K562 (cell line): ENCODE data around the gene PLD6. TPM values are rescaled to one million over a fixed set of nuclear protein-coding genes. Genes with fewer than 3 reads are reported as not detected.
A peak's percentile ranks its signal among the peaks of the same experiment; 100 is the strongest.

Experiments
- ATAC-seq: fragments of 200-7000 bp; cut with Tn5 transposase; 3 replicates; pipeline ENCODE4 v1.9.1; 2020; ENCODE audit warnings: moderate library complexity
- BruUV-seq: library from RNA; stranded (reverse); fragments of 400-500 nt; replicated peaks from 2 replicates; lab custom pipeline; 2021; lab: Mats Ljungman, UMichigan
- CTCF ChIA-PET: fragments of 300-600 bp; formaldehyde crosslinking; extraction: SDS; loops from one replicate; lab custom pipeline; 2021; ENCODE audit warnings: low intra/inter-chr PET ratio; lab: Yijun Ruan, JAX
- POLR2A ChIA-PET: fragments of 300-600, 350-650 bp; sonication (Branson Sonifier 250); formaldehyde crosslinking; extraction: SDS; loops from one replicate; lab custom pipeline; 2021; ENCODE audit warnings: antibody characterized with exemption, inconsistent platforms; lab: Yijun Ruan, JAX
- DNase-seq, 4 experiments: peaks; one replicate each; pipeline versions ENCODE4 v3.0.0 to v3.0.0-alpha.2; 2011 to 2018; ENCODE audit warnings: low spot score in 3 of 4, mixed read lengths in 3 of 4; ENCODE audit errors: extremely low read depth in 1 of 4
- FAIRE-seq: peaks from 2 replicates; lab custom pipeline; 2011; peaks lifted over from hg19 to GRCh38; lab: Jason Lieb, UNC
- H2AFZ ChIP-seq: 2 replicates; pipeline ENCODE4 v1.6.0; 2011; ENCODE audit warnings: low read depth, low read length, control low read depth, inconsistent platforms
- H3K27ac ChIP-seq: fragments of 200-600 bp; 3 replicates; pipeline ENCODE4 v1.8.0; 2011; ENCODE audit warnings: low read depth, mild to moderate bottlenecking, control low read depth, inconsistent platforms, low read length, moderate library complexity, mixed read lengths; ENCODE audit errors: extremely low read depth
- H3K27me3 ChIP-seq, 2 experiments: fragments of 300-600 bp in 1 of 2; 2 replicates in 1 of 2; 3 replicates in 1 of 2; pipeline versions ENCODE4 v1.6.0 to v1.8.0; 2011; ENCODE audit warnings: inconsistent platforms in 2 of 2, low read length in 2 of 2, mild to moderate bottlenecking in 1 of 2, mixed read lengths in 1 of 2, moderate library complexity in 1 of 2; ENCODE audit not compliant: control insufficient read depth in 2 of 2, insufficient read depth in 2 of 2
- H3K36me3 ChIP-seq: fragments of 300-600 bp; 3 replicates; pipeline ENCODE4 v1.8.0; 2011; ENCODE audit warnings: mild to moderate bottlenecking, low read length, inconsistent platforms; ENCODE audit not compliant: control insufficient read depth, insufficient read depth
- H3K4me1 ChIP-seq, 2 experiments: fragments of 200-600 bp in 1 of 2; replicated peaks in 1 of 2; 2 replicates in 1 of 2; 3 replicates in 1 of 2; pipeline versions ENCODE4 v1.5.1 to v1.8.0; 2011; ENCODE audit warnings: inconsistent platforms in 2 of 2, low read length in 2 of 2, mild to moderate bottlenecking in 1 of 2, mixed read lengths in 1 of 2, moderate library complexity in 1 of 2; ENCODE audit not compliant: control insufficient read depth in 2 of 2, insufficient read depth in 2 of 2
- H3K4me2 ChIP-seq: 2 replicates; pipeline ENCODE4 v1.6.1; 2011; ENCODE audit warnings: low read length, control low read depth, inconsistent platforms, mixed read lengths; ENCODE audit not compliant: insufficient read depth
- H3K4me3 ChIP-seq: fragments of 200-600 bp; sonication (generic), shearing (Covaris generic); 2 replicates; pipeline ENCODE4 v1.5.1; 2016; ENCODE audit warnings: control low read depth, inconsistent platforms
- H3K79me2 ChIP-seq: fragments of 200-600 bp; 3 replicates; pipeline ENCODE4 v1.8.0; 2011; ENCODE audit warnings: low read length, inconsistent platforms; ENCODE audit not compliant: control insufficient read depth, insufficient read depth
- H3K9ac ChIP-seq, 2 experiments: 2 replicates each; pipeline versions ENCODE4 v1.6.0 to v1.6.1; 2011; ENCODE audit warnings: low read depth in 2 of 2, low read length in 2 of 2, control low read depth in 1 of 2, inconsistent platforms in 1 of 2, mild to moderate bottlenecking in 1 of 2, mixed read lengths in 1 of 2; ENCODE audit not compliant: insufficient read depth in 1 of 2
- H3K9me1 ChIP-seq: one replicate; pipeline ENCODE4 v1.6.0; 2011; ENCODE audit warnings: inconsistent platforms, mild to moderate bottlenecking, low read length, moderate library complexity; ENCODE audit not compliant: control insufficient read depth, insufficient read depth
- H3K9me3 ChIP-seq: replicated peaks from 2 replicates; pipeline ENCODE4 v1.5.1; 2011; ENCODE audit warnings: low read depth, low read length, inconsistent platforms; ENCODE audit not compliant: control insufficient read depth, insufficient read depth
- H4K20me1 ChIP-seq: replicated peaks from 2 replicates; pipeline ENCODE4 v1.6.1; 2011; ENCODE audit warnings: low read length, inconsistent platforms, mixed read lengths; ENCODE audit not compliant: control insufficient read depth, insufficient read depth
- AFF1 ChIP-seq, 2 experiments: fragments of 450-650 bp; IDR thresholded peaks; 2 replicates each; pipeline ENCODE4 v1.6.1; 2018; ENCODE audit warnings: mild to moderate bottlenecking in 2 of 2, low read depth in 1 of 2; ENCODE audit not compliant: partially characterized antibody in 2 of 2
- ARID1B ChIP-seq: fragments of 450-650 bp; IDR thresholded peaks from 2 replicates; pipeline ENCODE4 v1.6.1; 2016; ENCODE audit warnings: antibody characterized with exemption, mild to moderate bottlenecking, inconsistent platforms
- ESRRB ChIP-seq: fragments of 250-450 bp; sonication (Bioruptor Pico); IDR thresholded peaks from 2 replicates; pipeline ENCODE4 v1.5.0; 2020; ENCODE audit warnings: mild to moderate bottlenecking, moderate library complexity, borderline replicate concordance
- KDM5B ChIP-seq: fragments of 200-600 bp; sonication (generic); IDR thresholded peaks from 2 replicates; pipeline ENCODE4 v1.6.1; 2012; ENCODE audit warnings: low read depth, mild to moderate bottlenecking, moderate library complexity, low read length, control low read depth, inconsistent platforms; ENCODE audit not compliant: insufficient replicate concordance
- KLF10 ChIP-seq: fragments of 250-450 bp; sonication (Bioruptor Pico); IDR thresholded peaks from 2 replicates; pipeline ENCODE4 v1.6.1; 2021; ENCODE audit warnings: matching md5 sums
- MNT ChIP-seq, 2 experiments: fragments of 450-650 bp; conservative IDR thresholded peaks; 2 replicates each; pipeline ENCODE4 v1.6.1; 2017; ENCODE audit warnings: mild to moderate bottlenecking in 2 of 2, moderate library complexity in 2 of 2
- RUNX1 ChIP-seq: sonication (generic); IDR thresholded peaks from 2 replicates; pipeline ENCODE4 v1.6.1; 2016; ENCODE audit warnings: antibody characterized with exemption, low read depth
- TCF7L2 ChIP-seq: fragments of 150-350 bp; IDR thresholded peaks from 2 replicates; pipeline ENCODE4 v1.6.1; 2016; ENCODE audit warnings: low read depth, mild to moderate bottlenecking, low read length, moderate library complexity
- YBX1 ChIP-seq: fragments of 450-650 bp; IDR thresholded peaks from 2 replicates; pipeline ENCODE4 v1.7.1; 2016; ENCODE audit warnings: mild to moderate bottlenecking
- ZNF699 ChIP-seq: fragments of 250-450 bp; sonication (Bioruptor Pico); IDR thresholded peaks from 2 replicates; pipeline ENCODE4 v1.8.0; 2021; ENCODE audit warnings: mild to moderate bottlenecking, moderate library complexity; ENCODE audit not compliant: insufficient replicate concordance
- ZNF79 ChIP-seq: fragments of 250-450 bp; sonication (Bioruptor Pico); IDR thresholded peaks from 2 replicates; pipeline ENCODE4 v1.4.0; 2020; ENCODE audit warnings: low read depth, mild to moderate bottlenecking, moderate library complexity
- WGBS: fragments of 100-300 bp; shearing (Covaris generic); methylation state at CpG from one replicate; pipeline ENCODE4 v1.1.6; 2016; ENCODE audit warnings: low coverage, mixed read lengths; ENCODE audit not compliant: insufficient coverage; ENCODE audit errors: missing lambda C conversion rate; 5-methylcytosine and 5-hydroxymethylcytosine counted together
- in situ Hi-C: fragments of 300-500 bp; cut with MboI; formaldehyde crosslinking; loops from 4 replicates; pipeline ENCODE4 v1.15.0; 2018; ENCODE audit warnings: inconsistent platforms, mixed read lengths
- intact Hi-C: fragments of 100-400 bp; cut with micrococcal nuclease; formaldehyde crosslinking; loops from 2 replicates; pipeline ENCODE4 v1.14.2; 2022
- polyA plus RNA-seq, 8 experiments: library from polyadenylated mRNA; depleted of rRNA in 4 of 8; stranded (reverse) in 5 of 8; unstranded in 3 of 8; fragments of >200 nt; fragmentation: Nextera tagmentation in 2 of 8; fragmentation: Illumina TruSeq in 1 of 8; extraction: Ambion mirVana in 2 of 8; extraction: Trizol in 1 of 8; gene quantifications; 2 replicates each; pipeline versions ENCODE4 v1.2.1 to v1.2.3, GENCODE V29; 2011 to 2014; ENCODE audit warnings: inconsistent platforms in 1 of 8, missing spikeins in 1 of 8
- total RNA-seq, 7 experiments: library from RNA; depleted of rRNA in 6 of 7; stranded (reverse); fragments of >200 nt in 6 of 7; fragmentation: Illumina TruSeq in 2 of 7; extraction: Trizol in 2 of 7; gene quantifications; 2 replicates each; pipeline versions ENCODE4 v1.2.1 to v1.2.3, GENCODE V29; 2011 to 2021; ENCODE audit warnings: low replicate concordance in 1 of 7

Gene PLD6
- total and polyA plus RNA-seq, 9 of the 15 experiments (the other 6 are each of a cell fraction or from before 2014, with no cell fraction given), result 3.6 to 15.6 (median 10.0) TPM

- peaks cover 71% of the 10 kb centered on the region; the same call in 2 of the 3 replicates for H3K36me3 ChIP-seq
- H3K4me2 ChIP-seq, result no peak overlapping the region
- no peaks in the 10 kb centered on the region for H3K9me3 ChIP-seq
- no peaks in the 10 kb centered on the region for H3K79me2 ChIP-seq
- no peak overlapping the region for H2AFZ ChIP-seq
- 77% methylated on average over 6 of the region's 8 CpGs for WGBS
- H3K27ac ChIP-seq, result no peak overlapping the region
- ATAC-seq, result no peak
- intact Hi-C loops (no loop called here), in situ Hi-C loops (no loop called here)
- no peak overlapping the region for H3K4me3 ChIP-seq
- no peaks in the 10 kb centered on the region for H3K9me1 ChIP-seq
- H3K4me1 ChIP-seq, result peaks cover 0 to 11% of the 10 kb centered on the region in 2 experiments; a peak in 2 of 5 replicates
- no peak for FAIRE-seq
- no peak for DNase-seq
- H3K27me3 ChIP-seq, result no peaks in the 10 kb centered on the region
- ChIA-PET CTCF (no interaction called here), POLR2A (no interaction called here)
- H3K9ac ChIP-seq, result 0 out of 4 replicates have a peak overlapping the region, but pooled peaks of 1 of the 2 experiments have one; percentile 52
- BruUV-seq, result no TSS peak
- no peak for TF ChIP-seq TCF7L2
- TF ChIP-seq ZNF699 (CRISPR knock-in tag), result no peak
- TF ChIP-seq KLF10 (CRISPR knock-in tag), result no peak
- no peak for TF ChIP-seq RUNX1
- TF ChIP-seq ESRRB, result no peak
- TF ChIP-seq KDM5B, result no peak
- no peak for TF ChIP-seq ZNF79 (CRISPR knock-in tag)
- TF ChIP-seq ARID1B, result no peak
- TF ChIP-seq YBX1, result no peak
- no peak for TF ChIP-seq MNT (conservative IDR thresholded peaks at IDR 0.05)
- no peak for TF ChIP-seq AFF1 (IDR thresholded peaks at IDR 0.05; ENCODE audit: low read depth in 1 of 2, partially characterized antibody in 2 of 2)
- H4K20me1 ChIP-seq, result no peaks in the 10 kb centered on the region; the same call in 1 of the 2 replicates
Observed at GRCh38 chr17:17215575-17215974, 9.4 kb upstream of the PLD6 start.
